IPS-18c (cell line): Measurements from ENCODE around the gene ADAMTS12.

Experiments used
- H3K4me3 ChIP-seq: 2 replicates; pipeline ENCODE4 v1.7.0; 2013; ENCODE audit warnings: low read depth, mild to moderate bottlenecking, low read length, moderate library complexity; ENCODE audit not compliant: insufficient read depth
- H3K9me3 ChIP-seq: one replicate; pipeline ENCODE4 v1.6.1; 2013; ENCODE audit warnings: mild to moderate bottlenecking, low read length, moderate library complexity; ENCODE audit not compliant: control insufficient read depth, insufficient read depth

The ADAMTS12 gene

GRCh38 chr5:33793836-33794549 lies 97.8 kb downstream of the ADAMTS12 start:
- no peak overlapping the region for H3K4me3 ChIP-seq
- H3K9me3 ChIP-seq = no peaks in the 10 kb centered on the region

- Histone ChIP-seq H3K9me3 (no peaks in the 10 kb centered on the region), H3K4me3 (no peak overlapping the region)
These were observed 98.5 kb downstream of the ADAMTS12 start for GRCh38 chr5:33793276-33793675.

- no peak overlapping the region for H3K4me3 ChIP-seq
- no peaks in the 10 kb centered on the region for H3K9me3 ChIP-seq
These were observed 99.2 kb downstream of the ADAMTS12 start for GRCh38 chr5:33792559-33792958.

- Histone ChIP-seq H3K9me3 (no peaks in the 10 kb centered on the region), H3K4me3 (no peak overlapping the region)
These were observed 102.2 kb downstream of the ADAMTS12 start for GRCh38 chr5:33789567-33789957.

GRCh38 chr5:33788922-33789566 lies 102.7 kb downstream of the ADAMTS12 start:
- Histone ChIP-seq H3K9me3 (no peaks in the 10 kb centered on the region), H3K4me3 (no peak overlapping the region)

GRCh38 chr5:33785571-33785970 lies 106.2 kb downstream of the ADAMTS12 start:
- no peak overlapping the region for H3K4me3 ChIP-seq
- H3K9me3 ChIP-seq = no peaks in the 10 kb centered on the region

GRCh38 chr5:33781286-33781685 lies 110.5 kb downstream of the ADAMTS12 start:
- H3K9me3 ChIP-seq = no peaks in the 10 kb centered on the region

GRCh38 chr5:33776151-33776660 lies 115.6 kb downstream of the ADAMTS12 start:
- no peak overlapping the region for H3K4me3 ChIP-seq
- H3K9me3 ChIP-seq = no peaks in the 10 kb centered on the region

More at GRCh38 chr5:33781286-33781685, 110.5 kb downstream of the ADAMTS12 start:
- H3K4me3 ChIP-seq = no peak overlapping the region

GRCh38 chr5:33774341-33774740 lies 117.4 kb downstream of the ADAMTS12 start:
- Histone ChIP-seq H3K4me3 (no peak overlapping the region), H3K9me3 (no peaks in the 10 kb centered on the region)

- no peaks in the 10 kb centered on the region for H3K9me3 ChIP-seq
These were observed 119.4 kb downstream of the ADAMTS12 start for GRCh38 chr5:33772380-33772897.

GRCh38 chr5:33769968-33770367 lies 121.8 kb downstream of the ADAMTS12 start:
- H3K4me3 ChIP-seq = no peak overlapping the region
- no peaks in the 10 kb centered on the region for H3K9me3 ChIP-seq

More at GRCh38 chr5:33772380-33772897, 119.4 kb downstream of the ADAMTS12 start:
- H3K4me3 ChIP-seq = no peak overlapping the region

- no peak overlapping the region for H3K4me3 ChIP-seq
- H3K9me3 ChIP-seq = no peaks in the 10 kb centered on the region
These were observed 122.6 kb downstream of the ADAMTS12 start for GRCh38 chr5:33769196-33769595.

GRCh38 chr5:33766023-33766422 lies 125.8 kb downstream of the ADAMTS12 start:
- H3K9me3 ChIP-seq = no peaks in the 10 kb centered on the region
- H3K4me3 ChIP-seq = no peak overlapping the region

- H3K4me3 ChIP-seq = no peak overlapping the region
These were observed 127.0 kb downstream of the ADAMTS12 start for GRCh38 chr5:33764786-33765185.

GRCh38 chr5:33763435-33763834 lies 128.4 kb downstream of the ADAMTS12 start:
- H3K4me3 ChIP-seq = no peak overlapping the region
- H3K9me3 ChIP-seq = no peaks in the 10 kb centered on the region

More at GRCh38 chr5:33764786-33765185, 127.0 kb downstream of the ADAMTS12 start:
- H3K9me3 ChIP-seq = no peaks in the 10 kb centered on the region

- Histone ChIP-seq H3K9me3 (no peaks in the 10 kb centered on the region), H3K4me3 (no peak overlapping the region)
These were observed 128.9 kb downstream of the ADAMTS12 start for GRCh38 chr5:33762859-33763258.

- Histone ChIP-seq H3K9me3 (no peaks in the 10 kb centered on the region), H3K4me3 (no peak overlapping the region)
These were observed 130.7 kb downstream of the ADAMTS12 start for GRCh38 chr5:33761139-33761538.

GRCh38 chr5:33758737-33759136 lies 133.1 kb downstream of the ADAMTS12 start:
- no peak overlapping the region for H3K4me3 ChIP-seq

More at GRCh38 chr5:33758737-33759136, 133.1 kb downstream of the ADAMTS12 start:
- no peaks in the 10 kb centered on the region for H3K9me3 ChIP-seq
